HT-29 (cell line): ENCODE measurements around the gene IQCB1. TPM values are rescaled to one million over a fixed set of nuclear protein-coding genes. Genes with fewer than 3 reads are reported as not detected.
"Not testable (repeated sequence)": the region's sequence is repeated elsewhere in the genome, so short reads cannot be mapped to it uniquely, and the experiment has no call there.

Experiments
- DNase-seq: peaks from one replicate; pipeline ENCODE4 v3.0.0-alpha.2; 2015; ENCODE audit warnings: low spot score
- total RNA-seq: library from RNA; depleted of rRNA; stranded (reverse); fragments of >200 nt; shearing (Covaris generic); gene quantifications from 2 replicates; pipeline ENCODE4 v1.2.3, GENCODE V29; 2014; rRNA removed

IQCB1 gene
- 15.0 and 17.0 TPM in 2 replicates for total RNA-seq

- DNase-seq: peak; percentile 99
Measured at GRCh38 chr3:121834671-121835464, at the start of gene IQCB1, which contains the start of gene EAF2. TSS of gene IQCB1 (minus strand) at chr3:121835060. CDS start at chr3:121828960, 6,100 bp downstream. TSS of gene EAF2 (plus strand) at chr3:121835209. CDS start at chr3:121835286, 77 bp downstream.

GRCh38 chr3:121883507-121883906 is 48.6 kb upstream of the IQCB1 start:
- peak; percentile 85 for DNase-seq

- DNase-seq: no peak
Measured at GRCh38 chr3:121878411-121878810, 43.6 kb upstream of the IQCB1 start.

GRCh38 chr3:121871430-121871829 is 36.6 kb upstream of the IQCB1 start:
- no peak for DNase-seq

GRCh38 chr3:121870717-121871116 is 35.9 kb upstream of the IQCB1 start:
- no peak for DNase-seq

GRCh38 chr3:121869736-121870135 is 34.9 kb upstream of the IQCB1 start:
- no peak for DNase-seq

- no peak for DNase-seq
Measured at GRCh38 chr3:121863801-121864200, 28.9 kb upstream of the IQCB1 start.

GRCh38 chr3:121863247-121863646 is 28.4 kb upstream of the IQCB1 start:
- not testable (repeated sequence) for DNase-seq

- DNase-seq: not testable (repeated sequence)
Measured at GRCh38 chr3:121857778-121858177, 22.9 kb upstream of the IQCB1 start.

- peak; percentile 57 for DNase-seq
Measured at GRCh38 chr3:121855555-121855954, 20.7 kb upstream of the IQCB1 start.

GRCh38 chr3:121852256-121852655 is 17.4 kb upstream of the IQCB1 start:
- DNase-seq: no peak

GRCh38 chr3:121844892-121845291 is 10.0 kb upstream of the IQCB1 start:
- no peak for DNase-seq

- DNase-seq: no peak
Measured at GRCh38 chr3:121839962-121840361, 5.1 kb upstream of the IQCB1 start.

GRCh38 chr3:121836481-121836880 is 1.6 kb upstream of the IQCB1 start:
- no peak for DNase-seq

GRCh38 chr3:121836064-121836463 is 1.2 kb upstream of the IQCB1 start:
- DNase-seq: no peak

GRCh38 chr3:121835465-121835801 is 573 bp upstream of the IQCB1 start:
- DNase-seq: no peak

GRCh38 chr3:121834157-121834670 is 646 bp downstream of the IQCB1 start:
- DNase-seq: no peak

GRCh38 chr3:121822973-121823372 is 11.9 kb downstream of the IQCB1 start:
- no peak for DNase-seq

GRCh38 chr3:121821421-121822199 is 13.2 kb downstream of the IQCB1 start:
- DNase-seq: no peak

- DNase-seq: no peak
Measured at GRCh38 chr3:121819236-121819635, 15.6 kb downstream of the IQCB1 start.

GRCh38 chr3:121818578-121818977 is 16.3 kb downstream of the IQCB1 start:
- DNase-seq: no peak

GRCh38 chr3:121817753-121818152 is 17.1 kb downstream of the IQCB1 start:
- DNase-seq: no peak

GRCh38 chr3:121809249-121809648 is 25.6 kb downstream of the IQCB1 start:
- no peak for DNase-seq
